NOMO-1 (cell line): Measurements from ENCODE around the gene POTEF.
"Not testable (repeated sequence)": the region's sequence is repeated elsewhere in the genome, so short reads cannot be mapped to it uniquely, and the experiment has no call there.

Experiments used
- DNase-seq, 2 experiments: peaks; one replicate each; lab custom pipeline; 2025; ENCODE audit not compliant: unreplicated experiment in 2 of 2; lab: John Stamatoyannopoulos, UW

POTEF gene

DNA sequence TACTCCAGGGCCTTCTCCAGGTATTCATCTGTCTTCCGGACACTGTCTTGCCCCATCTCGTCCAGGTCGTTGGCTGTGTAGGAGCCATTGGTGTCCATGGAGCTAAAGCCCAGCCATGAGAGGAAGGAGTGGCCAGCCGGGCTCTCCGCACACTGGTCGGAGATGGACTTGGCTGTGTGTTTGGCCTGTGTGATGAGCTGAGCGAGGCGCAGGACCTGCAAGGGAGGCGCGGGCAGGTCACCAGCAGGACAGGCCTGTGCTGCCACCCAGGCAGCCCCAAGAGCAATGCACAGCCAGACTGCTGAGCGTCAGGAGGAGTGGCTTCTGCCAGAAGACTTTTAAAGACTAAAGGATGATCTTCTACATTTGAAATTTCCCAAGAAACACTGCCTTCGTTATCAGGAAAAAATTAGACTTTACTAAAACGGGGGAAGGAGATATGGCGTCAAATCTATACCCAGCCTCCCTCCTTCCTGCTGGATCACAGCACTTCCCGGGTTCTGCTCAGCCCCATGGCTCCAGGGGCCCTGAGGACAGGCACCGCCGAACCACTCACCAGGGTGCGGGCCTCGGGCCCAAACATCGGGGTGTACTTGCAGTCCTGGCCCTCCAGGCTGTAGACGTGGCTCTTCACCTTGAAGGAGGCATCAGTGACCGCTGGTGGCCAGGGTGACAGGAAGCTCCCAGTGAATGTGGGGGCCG lies 24.9 kb upstream of the POTEF start:
- not testable (repeated sequence) for DNase-seq

- DNase-seq, result no peak
Observed at GRCh38 chr2:130152816-130153595, 24.0 kb upstream of the POTEF start.

DNA sequence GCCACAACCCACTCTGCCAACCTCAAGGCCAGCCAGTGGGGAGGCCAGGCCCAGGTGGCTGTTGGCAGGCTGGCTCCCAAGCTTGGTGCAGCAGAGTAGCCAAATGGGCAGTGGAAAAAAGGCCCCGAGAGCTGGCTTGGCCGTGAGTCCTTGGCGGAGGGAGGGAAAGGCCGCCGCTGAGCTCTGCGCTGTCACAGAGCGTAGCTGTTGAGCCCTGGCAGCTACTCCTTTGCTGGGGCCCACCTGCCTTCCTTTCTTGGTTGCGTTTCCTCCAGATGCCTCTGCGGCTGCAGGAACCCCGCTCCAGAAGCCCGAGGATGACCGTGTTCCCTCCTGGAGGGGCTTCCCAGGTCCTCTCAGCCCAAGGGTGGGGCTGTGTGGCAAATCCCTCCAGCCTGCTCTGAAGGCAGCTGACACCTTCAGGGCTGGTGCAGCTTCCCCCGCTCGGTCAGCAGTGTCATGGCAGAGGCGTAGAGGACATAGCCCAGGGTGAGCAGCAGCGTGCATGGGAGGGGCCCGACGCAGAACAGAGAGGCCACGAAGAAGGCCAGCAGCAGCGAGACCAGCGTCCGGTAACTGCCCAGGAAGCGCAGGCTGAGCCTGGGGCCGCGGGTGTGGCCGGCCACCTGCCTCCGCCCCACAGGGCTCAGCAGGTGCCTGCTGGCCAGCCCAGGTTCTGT lies 23.3 kb upstream of the POTEF start:
- not testable (repeated sequence) for DNase-seq

GRCh38 chr2:130151145-130151512 lies 22.1 kb upstream of the POTEF start:
- DNase-seq, result not testable (repeated sequence)

DNA sequence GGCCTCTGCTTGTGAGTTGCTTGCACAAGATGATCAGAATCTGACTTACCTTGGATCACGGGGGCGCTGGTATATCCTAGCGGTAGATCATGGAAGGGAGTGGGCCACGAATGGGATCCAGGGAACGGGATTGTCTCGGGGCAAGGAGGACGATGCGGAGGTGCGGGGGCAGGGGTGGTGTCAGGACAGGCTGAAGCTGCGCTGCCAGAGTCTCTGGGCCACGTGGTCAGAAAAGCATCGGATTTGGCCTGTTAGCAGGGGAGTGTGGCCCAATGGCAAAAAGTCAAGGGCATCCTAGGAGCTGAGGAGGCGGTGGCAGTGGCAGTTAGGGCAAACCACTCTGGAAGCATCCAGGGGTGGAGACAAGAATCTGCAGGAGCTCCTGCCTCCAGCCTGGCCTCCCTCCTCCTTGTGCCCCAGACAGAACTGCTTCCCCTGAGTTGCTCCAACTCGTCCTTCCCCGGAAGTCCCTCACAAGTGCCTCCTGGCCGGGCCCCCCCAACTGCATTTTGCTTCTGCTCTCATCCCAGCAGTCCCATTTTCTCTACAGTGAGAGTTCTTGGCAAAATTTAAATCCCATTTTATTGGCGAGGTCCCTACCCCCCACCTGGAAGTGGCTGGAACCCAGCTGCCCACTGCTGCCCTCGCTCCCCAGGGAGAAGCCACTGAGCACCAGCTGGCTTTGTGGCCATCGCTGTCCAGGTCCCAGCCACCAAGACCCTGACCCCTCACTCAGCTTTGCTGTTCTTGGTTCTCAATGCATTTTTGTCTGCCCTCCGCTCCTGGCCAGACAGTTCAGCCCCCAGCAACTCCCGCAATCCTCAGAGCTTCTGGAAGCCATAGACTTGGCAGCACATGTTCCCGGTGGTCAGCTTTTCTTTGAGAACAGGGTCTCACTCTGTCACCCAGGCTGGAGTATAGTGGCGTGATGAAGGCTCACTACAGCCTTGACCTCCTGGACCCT lies 21.4 kb upstream of the POTEF start:
- no peak for DNase-seq

DNA sequence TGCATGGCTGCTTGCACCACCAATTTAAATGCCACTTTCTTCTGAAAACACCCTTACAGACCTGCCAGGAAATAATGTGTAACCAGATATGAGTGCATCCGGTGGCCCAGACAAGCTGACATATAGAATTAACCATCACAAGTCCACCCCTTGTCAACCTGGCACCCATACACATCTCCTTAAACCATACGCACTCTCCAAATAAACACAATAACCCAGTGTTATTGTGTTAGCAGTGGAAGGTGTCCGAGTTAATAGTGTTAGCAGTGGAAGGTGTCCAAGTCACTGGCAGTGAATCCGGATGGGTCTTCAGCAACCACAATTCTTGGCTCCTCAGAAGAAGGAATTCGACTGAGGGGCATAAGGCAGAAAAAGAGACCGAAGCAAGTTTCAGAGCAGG lies 19.5 kb upstream of the POTEF start:
- not testable (repeated sequence) for DNase-seq

- not testable (repeated sequence) for DNase-seq
Observed at GRCh38 chr2:130145006-130145414, 16.0 kb upstream of the POTEF start, which contains the start of gene CCDC74B. Gene CCDC74B (minus strand): TSS chr2:130145112. CDS start chr2:130144996, 116 bp downstream.

DNA sequence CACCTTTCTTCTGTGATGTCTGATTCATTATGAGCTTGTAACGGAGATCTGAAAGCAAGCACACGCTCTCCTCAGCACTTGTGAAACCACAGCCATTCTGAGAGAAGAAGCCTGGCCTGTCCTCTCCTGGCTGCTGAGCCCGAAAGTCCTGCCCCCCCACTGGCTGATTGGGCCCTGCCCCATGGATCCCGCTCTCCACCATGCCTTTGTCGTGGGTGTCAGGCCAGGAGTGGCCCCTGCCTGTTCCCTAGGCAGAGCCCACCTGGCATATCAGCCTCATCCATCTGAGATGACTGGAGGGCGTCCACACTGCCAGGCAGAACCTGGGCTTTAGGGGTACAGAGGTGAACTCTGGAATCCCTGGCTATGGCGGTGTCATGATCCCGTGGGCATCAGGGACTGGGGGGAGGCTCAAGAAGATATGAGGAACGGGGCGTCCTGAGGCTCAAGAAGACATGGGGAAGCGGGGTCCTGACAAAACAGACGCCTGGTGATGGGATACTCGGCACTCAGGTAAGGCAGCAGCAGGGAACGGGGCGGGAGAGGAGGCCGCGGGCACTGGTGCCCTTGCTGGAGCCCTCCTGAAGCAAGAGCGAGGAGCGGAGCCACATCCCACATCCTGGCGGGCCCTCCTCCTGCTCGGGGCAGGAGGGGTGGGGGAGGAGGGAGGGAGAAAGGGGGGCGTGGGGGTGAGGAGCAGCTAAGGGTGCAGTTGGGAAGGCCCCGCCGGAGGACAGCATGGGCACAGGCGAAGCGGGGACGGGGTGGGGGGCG lies 14.4 kb upstream of the POTEF start:
- not testable (repeated sequence) for DNase-seq

DNA sequence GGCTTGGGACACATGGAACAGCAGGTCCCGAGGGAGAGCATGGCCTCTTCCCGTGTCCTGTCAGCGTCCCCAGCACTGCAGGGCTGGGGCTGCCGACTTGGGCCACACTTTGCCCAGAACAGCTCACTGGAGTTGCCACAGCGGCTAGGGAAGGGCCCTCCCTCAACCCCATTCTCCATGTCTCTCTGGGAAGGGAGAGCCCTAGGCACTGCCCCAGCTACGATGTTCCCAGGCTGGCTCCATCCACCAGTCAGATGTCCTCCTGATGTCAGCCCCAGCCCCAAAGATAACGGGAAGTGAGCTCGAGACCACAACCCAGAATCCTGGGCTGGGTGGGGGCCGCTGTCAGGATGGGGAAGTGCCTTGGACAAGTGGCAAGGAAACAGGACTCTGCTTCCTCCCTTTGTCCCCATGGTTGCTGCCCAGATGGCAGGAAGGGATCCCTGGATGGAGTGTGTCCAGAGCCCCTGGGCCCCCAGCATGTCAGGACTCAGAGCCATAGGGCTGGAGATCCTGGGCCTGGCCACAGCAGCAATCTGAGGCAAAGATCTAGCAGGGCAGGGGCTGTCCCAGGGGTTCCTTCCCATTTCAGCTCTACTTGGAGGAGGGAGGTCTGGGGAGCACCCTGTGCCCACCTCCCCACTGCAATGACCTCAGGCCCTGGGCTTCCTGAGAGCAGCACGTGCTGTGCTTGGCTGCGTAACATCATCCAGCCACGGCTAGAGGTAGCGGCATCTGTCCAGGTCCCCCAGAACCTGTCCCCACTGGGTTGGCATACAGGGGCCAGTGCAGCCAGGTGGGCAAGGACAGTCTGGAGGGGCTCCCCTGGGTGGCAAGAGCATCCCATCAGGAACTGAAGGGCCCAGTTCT lies 13.6 kb upstream of the POTEF start:
- not testable (repeated sequence) for DNase-seq

DNA sequence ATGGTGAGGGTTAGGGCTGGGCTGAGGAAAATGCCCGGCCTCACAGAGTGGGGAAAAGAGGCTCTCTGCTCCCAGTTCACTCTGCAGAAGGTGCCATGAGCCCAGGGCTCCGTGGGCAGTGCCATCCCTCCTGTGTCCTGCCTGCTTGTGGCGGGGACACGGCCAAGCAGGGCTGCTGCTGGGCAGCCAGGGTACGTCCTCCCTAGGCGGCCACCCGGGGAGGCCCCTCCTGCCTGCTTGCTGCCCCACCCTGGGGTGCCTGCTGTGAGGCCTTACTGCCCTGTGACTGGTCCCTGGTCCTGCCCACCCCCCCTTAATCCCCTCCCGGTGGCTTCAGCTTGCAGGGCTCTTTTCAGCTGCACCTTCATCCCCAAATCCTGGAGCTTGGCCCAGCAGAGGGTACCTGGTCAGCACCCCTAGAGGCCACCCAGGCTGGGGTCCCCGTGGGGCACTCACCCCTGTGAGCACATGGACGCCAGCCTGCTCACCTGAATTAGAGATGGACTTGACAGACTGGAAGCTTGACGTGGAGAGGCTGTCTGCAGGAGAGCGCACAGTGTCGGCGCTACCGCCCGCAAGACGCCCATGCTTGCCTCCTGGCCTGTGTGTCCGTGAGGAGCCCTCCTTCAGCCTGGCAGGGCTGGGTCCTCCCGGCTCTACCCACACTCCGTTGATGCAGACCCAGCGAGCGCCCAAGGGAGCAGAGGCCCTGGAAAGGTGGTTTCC lies 12.8 kb upstream of the POTEF start:
- DNase-seq, result not testable (repeated sequence)

- not testable (repeated sequence) for DNase-seq
Observed at GRCh38 chr2:130141002-130141401, 12.0 kb upstream of the POTEF start.

- not testable (repeated sequence) for DNase-seq
Observed at GRCh38 chr2:130140516-130140915, 11.5 kb upstream of the POTEF start.

- DNase-seq, result not testable (repeated sequence)
Observed at GRCh38 chr2:130139331-130140280, 10.6 kb upstream of the POTEF start.

GRCh38 chr2:130138841-130139251 lies 9.8 kb upstream of the POTEF start:
- DNase-seq, result not testable (repeated sequence)

DNA sequence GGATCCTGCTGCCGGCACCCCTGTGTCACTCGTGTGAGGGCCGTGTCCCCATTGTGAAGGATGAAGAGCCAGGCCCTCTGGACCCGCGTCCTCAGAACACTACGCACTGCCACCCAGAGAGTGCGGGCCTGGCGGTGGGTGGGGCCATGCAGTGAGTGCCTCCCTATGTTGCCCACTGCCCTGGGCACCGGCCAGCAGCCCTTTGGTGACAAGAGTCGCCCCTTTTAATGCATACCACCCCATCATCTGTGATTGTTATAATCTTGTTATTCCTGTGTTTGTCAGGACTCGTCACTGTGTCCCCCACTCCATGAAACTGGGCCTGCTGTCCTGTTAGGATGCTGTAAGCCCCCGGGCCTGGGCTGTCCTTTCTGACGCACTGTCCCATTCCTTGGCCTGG lies 9.3 kb upstream of the POTEF start:
- DNase-seq, result not testable (repeated sequence)

- DNase-seq, result not testable (repeated sequence)
Observed at GRCh38 chr2:130137118-130137517, 8.1 kb upstream of the POTEF start.

DNA sequence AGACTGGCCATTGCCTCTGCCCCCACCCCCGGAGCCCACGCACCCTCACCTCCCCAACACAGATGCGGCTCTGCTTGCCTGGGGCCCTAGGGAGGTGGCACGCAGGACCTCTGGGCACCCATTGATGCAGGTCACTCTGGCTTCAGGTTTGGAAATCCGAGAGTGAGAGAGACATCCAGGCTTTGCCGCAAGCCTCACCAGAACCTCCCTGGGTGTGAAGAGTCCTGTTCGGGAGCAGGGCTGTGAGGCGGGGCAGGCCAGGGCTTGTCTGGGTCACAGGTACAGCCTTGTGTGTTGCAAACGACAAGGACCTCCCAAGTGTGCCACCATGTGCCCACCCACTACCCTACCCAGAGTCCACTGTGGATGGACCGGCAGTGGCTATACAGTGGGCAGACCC lies 7.5 kb upstream of the POTEF start:
- not testable (repeated sequence) for DNase-seq
